GM18909 (cell line): ENCODE results near the gene FOCAD.

Experiments
- ATAC-seq: cut with Tn5 transposase; IDR thresholded peaks from one replicate; pipeline ENCODE4 v1.9.1; 2021; ENCODE audit warnings: mild to moderate bottlenecking; ENCODE audit not compliant: unreplicated experiment, poor library complexity

The FOCAD gene

DNA sequence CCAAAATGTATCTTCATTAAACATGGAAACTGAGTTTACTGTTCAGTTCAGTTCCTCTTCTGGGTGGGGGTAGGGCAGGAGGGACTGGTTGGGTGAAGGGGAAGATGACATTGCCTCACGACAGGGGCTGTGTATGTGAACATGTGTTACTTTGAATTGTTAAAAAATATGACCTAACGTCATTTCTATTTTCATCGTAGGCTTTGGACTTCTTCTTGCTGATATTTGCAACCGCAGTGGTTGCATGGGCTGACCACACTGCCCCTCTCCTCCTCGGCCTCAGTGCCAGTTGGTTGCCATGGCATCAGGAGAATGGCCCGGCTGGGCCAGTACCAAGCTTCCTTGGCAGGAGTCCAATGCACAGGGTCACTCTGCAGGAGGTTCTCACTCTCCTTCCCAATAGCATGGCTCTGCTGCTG, 305.9 kb downstream of the FOCAD start:
- ATAC-seq = no peak

DNA sequence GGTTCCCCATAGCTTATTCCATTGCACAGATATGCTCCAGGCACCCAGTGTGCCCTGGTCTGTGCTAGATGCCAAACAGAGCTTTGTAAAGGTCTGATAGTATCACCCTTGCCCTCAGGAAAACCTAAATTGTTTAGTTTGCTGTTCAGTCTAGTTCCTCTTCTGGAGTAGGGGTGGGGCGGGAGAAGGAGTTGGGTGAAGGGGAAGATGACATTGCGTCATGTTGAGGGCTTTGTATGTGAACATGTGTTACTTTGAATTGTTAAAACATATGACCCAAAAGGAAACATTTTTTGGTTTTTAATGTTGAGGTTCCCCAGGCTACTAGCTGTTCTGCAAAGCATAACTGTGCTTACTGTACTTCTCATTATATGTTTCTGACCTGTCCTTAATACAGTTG, 306.8 kb downstream of the FOCAD start:
- ATAC-seq = no peak

DNA sequence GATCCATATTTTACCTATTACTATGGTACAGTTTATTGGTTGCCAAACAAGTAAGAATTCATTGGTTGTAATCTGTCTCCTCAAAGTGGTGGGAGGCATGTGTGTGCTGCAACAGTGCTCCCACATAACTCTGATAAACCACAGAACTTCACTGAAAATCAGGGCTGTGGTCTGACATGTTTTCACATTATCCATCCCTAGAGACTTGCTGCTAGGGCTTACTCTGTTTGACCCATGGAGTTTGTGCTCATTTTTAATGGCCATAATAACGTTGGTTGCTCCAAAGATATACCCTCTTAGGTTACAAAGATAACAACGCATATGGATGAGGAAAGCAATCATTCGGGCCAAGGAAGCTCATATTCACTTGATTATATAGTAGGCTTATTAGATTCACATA, 310.4 kb downstream of the FOCAD start:
- no peak for ATAC-seq

DNA sequence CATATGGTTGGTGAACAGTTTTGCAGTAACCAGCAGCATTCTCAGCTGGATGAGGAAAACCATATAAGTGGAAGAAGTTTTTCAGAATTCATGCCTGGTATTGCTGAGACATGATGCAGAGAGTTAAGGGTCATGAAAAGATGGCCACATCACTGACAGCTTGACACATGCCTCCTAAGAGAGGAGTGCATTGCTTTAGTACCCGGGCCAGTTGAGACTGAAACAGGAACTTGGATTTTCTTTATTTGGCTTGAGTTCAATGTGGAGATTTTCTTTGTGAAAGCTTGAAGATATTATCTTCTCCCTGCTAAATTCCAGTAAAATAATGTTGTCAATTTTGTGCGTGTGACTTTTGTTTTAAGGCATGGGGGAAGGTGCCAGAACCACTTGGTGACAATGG, 311.6 kb downstream of the FOCAD start:
- no peak for ATAC-seq

DNA sequence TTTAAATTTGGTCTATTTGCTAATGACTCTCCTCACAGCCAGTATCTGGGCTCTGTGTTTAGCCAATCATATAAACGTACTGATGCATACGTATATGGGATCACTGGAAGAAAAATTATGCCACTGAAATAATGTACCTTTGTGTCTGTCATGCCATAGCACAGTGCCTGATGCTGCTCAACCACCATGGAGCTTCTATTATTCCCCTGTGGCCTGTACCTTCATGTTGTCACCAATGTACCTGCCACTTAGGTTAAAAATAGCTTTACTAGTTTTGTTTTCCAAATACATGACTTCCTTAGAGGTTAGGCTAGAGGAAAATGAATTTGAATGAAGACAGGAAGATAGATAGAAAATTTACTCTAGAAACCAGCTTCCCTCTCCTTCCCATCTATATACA, 312.8 kb downstream of the FOCAD start:
- peak; percentile 75 for ATAC-seq

DNA sequence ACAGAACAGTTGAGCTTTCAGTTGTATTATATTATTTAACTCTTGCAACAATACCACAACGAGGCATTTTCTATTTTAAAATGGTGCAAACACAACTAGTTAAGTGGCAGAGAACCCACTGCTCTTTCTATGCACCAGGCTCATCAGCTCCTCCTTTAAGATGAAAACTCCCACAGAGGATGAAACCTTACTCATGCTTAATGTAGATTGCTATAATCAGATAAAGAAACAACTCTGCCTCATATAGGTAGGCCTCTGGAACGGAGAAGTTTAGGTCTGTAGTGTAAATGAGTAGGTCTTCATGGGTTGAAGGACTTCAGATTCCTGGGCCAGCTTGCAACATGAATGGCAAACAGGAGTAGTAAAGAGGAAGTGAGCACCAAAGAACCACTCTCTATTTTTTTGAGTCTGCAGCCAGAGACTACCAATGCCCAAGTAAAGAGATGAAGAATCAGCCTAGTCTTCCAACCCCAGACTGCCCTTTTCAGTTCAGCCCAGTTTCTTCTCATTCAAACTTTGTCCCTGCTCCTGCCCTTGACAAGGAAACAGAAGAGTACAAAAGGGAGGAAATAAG, 313.5 kb downstream of the FOCAD start:
- ATAC-seq = peak; percentile 74

DNA sequence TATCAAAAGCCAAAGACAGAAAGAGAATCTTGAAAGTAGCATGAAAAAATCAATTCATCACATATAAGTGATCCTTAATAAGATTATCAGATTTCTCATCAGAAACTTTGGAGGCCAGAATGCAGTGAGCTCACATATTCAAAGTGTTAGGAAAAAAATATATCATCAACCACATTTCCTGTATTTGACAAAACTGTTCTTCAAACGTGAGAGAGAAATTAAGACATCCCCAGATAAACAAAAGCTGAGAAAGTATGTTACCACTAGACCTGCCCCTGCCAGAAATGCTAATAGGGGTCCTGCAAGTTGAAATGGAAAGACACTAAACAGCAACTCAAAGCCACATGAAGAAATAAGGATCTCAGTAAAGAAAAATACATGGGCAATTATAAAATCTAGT, 317.5 kb downstream of the FOCAD start:
- no peak for ATAC-seq

DNA sequence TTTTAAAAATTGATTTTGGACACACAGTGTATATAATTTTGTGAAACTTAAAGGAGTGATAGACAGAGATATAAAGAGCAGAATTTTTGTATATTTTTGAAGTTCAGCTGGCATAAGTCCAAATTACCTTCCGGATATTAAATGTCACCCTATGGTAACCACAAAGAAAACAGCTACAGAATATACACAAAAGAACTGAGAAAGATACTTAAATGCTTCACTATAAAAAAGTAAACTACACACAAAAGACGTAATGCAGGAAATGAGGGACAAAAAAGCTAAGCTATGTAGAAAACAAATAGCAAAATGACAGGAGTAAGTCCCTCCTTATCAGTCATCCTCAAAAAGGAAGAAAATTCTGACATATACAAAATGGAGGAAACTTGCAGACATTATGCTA, 318.0 kb downstream of the FOCAD start:
- ATAC-seq = no peak

DNA sequence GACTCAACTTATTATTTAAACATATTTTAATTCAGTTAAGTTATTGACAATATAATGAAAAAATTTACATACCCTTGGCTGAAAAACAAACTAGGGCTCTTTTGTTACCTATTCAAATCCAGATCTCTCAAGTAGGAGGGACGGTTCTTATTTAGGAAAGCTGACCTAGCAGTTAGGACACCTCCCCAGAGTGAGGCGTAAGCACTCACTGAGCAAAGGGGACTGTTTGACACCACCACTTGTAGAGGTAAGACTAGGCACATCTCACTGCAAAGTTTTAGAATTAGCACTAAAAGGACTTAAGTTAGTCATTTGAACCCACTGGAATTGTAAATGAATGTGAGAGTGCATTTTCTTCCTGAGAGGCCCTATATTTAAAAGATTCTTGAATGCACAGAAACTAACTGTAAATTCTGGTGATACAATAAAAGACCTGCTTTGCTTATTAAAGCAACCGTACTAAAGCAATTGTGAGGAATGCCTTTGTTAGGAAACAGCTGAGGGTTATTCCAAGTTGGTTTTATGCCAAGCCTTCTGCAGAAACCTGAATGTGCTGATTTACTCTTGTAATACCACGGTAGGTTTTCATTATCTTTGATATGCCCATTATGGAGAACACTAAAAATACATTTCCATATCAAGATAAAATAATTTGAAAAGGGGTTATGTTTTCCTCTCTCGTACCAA, 331.2 kb downstream of the FOCAD start:
- ATAC-seq = no peak

DNA sequence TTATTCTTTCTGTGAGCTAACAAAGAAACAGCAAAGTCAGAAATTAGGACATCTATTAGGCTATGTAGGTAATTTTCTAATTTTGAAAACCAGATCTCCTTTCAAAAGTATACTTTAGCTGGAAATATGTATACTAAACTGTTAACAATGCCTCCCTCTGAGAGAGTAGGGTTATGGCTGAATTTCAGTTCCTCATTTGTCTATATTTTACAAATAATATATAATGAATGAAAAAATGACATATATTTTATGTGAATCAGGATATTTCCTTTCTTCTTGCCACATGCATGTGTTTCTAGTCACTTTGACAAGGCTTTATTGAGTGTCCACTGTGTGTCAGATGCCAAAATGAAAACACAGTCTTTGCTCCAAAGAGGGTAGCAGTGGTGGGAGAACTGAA, 331.9 kb downstream of the FOCAD start:
- peak; percentile 56 for ATAC-seq

DNA sequence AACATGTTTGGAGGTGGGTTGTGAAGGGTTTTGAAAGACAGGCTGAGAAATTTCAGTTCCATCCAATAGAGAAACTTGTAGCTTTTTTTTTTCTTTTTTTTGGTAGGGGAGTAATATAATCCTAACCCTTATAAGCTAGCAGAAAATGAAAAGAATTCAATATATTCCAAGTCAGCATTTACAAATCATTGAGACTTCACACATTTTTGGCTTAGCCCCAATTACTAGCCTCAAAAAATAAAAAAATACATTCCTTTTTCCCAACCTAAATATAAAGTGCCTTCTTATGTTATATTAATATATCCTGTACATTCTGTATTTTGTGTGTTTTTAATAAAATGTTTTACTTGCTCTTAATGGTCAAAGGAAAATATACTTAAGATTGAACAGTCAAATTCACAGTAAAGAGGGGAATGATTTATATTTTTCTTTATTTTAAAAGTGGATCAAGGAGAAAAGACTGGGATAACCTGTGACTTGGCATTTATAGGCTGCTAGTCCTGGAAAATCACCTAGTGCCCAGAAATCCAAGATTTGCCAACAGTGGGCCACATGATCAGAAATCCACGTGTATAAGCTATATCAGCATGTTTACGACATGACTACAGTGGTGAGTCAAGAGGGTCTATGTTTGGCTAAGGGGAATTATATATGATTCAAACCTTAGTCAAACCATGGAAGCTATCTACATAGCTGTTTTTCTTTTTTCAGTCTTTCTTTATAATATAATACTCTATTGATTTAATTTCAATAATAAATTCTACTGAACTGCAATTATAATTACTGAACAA, 332.8 kb downstream of the FOCAD start:
- ATAC-seq = no peak

DNA sequence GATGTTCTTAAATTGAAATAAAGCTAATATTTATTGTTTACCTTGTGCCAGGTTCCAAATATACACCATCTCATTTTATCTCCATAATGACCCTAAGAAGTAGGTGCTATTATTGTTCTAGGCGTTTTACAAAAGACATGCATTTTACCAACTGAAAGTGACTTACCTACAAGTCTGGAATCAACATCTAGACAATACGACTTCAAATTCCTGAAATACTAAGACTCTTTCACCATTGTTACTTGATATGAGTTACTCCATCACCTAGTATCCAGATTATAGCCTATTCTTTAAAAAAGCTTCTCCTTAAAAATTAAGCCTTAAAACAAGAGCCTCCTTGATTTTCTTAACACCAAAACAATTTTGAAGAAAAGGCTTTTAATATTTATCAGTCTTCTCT, 334.1 kb downstream of the FOCAD start:
- ATAC-seq = no peak

DNA sequence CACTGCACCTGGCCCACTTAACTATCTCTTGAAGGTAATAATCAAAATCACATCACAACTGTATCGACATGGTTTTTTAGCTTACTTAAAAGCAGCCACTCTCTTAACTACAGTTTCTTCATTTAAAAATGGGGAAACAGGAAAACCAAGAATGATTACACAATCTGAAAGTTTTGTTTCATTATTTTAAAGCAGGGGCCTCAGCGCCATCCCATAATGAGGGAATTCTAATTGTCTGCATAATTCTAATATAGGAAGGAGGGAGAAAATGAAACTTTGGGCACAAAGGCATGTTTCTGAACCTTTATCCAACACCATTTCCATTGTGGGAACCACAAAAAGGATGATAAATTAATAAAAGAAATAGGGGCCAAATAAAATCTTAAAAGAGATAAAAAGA, 339.8 kb downstream of the FOCAD start:
- no peak for ATAC-seq

DNA sequence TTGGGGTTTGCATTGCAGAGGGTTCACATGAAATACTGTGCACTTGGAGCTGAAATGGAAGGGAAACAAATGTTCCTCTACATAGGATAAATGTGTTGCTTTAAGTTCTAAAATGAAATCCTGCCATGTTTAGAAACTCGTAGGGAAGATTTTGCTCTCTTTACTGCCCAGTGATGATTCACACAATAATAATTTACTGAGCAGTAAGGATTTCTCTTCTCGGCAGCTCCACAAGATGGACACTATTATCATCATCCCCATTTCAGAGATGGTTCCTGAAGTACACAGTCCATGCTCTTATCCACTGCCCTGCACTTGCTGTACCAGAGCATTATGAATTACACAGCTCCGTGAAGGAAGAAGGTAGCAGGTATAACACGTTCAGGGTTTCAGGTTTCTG, 343.2 kb downstream of the FOCAD start:
- ATAC-seq = no peak

DNA sequence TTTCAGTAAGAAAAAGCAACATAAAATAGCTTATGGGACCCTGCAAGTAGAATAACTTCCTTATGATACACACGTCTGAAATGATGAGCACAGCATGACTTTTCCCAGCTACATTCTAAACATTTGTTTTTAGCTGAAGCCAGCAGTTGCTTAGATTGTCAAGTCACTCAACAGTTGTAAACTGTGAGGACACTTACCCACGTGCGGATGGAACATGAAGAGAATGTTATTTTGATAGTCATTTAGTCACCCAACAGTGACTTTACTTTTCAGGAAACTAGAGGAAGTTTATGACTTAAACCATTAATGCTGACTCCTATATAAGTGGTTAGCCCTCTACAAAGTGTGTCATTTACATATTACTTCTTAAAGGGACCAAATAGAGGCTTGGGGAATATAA, 344.4 kb downstream of the FOCAD start:
- no peak for ATAC-seq

DNA sequence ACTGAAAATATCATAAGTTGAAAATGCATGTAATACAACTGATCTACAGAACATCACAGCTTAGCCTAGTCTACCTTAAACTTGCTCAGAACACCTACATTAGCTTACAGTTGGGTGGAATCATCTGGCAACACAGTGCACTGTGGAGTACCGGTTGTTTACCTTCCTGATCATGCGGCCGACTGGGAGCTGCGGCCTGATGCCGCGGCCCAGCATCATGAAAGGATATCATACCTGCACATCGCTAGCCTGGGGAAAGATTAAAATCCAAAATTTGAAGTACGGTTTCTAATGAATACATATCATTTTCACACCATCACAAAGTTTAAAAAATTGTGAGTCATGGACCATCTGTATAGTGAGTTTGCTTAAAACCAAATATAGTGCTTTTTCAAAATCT, 345.6 kb downstream of the FOCAD start:
- no peak for ATAC-seq

DNA sequence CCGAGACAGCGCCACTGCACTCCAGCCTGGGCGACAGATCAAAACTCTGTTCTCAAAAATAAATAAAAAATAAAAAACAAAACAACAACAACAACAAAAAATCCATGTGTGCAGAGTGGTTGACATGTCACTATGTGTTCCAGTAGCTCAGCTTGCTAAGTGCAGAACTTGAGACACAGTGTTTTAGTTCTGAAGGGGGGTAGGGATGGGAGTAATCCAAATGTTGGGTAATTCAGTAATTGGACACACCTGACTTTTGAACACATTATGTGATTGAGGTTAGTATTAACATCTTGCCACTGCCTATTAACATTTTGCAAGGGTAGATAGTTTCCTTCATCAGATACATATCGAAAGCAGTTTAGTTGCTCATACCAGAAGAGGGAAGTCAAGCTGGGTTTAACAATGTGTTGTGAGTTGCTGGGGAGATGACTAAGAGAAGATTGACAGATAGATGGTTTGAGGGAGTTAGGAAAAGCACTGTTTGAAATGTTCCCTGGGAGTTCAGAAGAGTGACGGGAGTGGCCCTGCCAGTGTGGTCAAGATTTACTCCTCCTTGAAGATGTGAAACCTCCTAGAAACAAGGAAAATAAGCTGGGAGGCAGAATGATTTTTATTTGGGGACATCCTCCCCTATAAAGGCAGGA, 346.5 kb downstream of the FOCAD start:
- ATAC-seq = peak; percentile 86

DNA sequence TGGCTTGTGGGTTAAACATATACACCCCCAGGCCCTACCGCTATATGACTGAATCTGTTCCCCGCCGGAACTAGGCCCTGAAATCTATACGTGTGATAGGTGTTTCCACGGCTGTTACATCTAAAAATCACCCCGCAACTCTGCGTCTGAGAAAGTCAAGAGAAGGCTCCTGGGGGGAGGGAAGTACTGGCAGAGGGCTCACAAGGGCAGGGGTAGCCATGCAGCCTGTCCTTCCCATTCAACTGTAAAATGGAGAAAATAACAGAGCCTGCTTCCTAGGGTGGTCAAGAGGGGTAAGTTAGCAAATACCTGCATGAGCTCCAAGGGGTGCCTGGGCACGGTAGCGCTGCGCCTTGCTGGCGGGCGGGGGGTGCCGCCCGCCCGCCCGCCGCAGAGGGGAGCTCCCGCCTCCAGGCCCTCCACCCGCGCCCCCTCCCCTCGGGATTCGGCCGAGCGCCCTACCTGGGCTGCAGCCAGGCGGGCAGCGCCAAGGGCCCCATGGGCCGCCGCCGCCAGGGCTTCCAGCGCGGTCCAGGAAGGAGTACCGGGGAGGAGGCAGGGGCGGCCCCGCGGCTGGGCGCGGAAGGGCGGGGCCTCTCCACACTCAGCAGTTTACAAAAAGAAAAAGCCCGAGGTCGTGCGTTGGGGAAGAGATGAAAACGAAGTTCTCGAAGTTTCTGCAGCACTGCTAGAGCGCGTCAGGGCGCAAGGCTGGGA, 347.2 kb downstream of the FOCAD start, which contains the start of gene HACD4:
Gene HACD4 (minus strand): TSS at position 550 of the 717 bp plus-strand sequence. CDS start 50 bp downstream, at position 500.
- ATAC-seq = peak; percentile 76

DNA sequence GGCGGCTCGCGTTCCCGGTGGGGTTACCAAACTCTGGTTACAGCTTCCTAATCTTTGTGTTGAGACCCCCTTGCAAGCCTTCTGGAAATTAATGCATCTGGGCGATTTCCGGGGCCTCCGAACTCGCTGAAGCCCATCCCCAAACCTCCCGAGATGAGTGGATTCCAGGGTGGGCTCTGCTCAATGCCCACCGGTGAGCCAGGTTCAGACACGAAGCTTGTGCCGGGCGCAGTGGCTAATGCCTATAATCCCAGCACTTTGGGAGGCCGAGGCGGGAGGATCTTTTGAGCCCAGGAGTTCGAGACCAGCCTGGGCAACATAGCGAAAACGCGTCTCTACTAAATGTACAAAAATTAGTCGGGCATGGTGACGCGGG, 347.7 kb downstream of the FOCAD start:
- no peak for ATAC-seq

DNA sequence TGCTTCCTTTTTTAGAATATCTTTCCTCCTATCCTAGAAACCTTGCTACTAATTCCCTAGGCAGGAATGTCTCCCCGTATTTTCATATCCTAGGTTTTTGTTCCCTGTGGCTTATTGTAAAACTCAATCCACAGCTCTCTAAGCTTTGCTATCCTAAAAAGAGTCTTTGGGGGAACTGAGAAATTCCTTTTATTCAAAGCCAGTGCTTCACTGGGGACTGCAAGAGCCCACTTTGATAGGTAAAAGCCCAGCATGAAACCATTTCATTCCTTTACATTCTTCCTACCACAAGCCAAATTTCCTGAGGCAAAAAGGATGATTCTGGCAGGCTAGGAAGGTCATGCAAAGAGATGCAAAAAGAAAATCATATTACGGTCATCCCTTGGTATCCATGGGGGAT, 353.2 kb downstream of the FOCAD start:
- ATAC-seq = no peak
